BE2C (cell line): ENCODE results near the gene FAM72A.

ENCODE experiments used
- DNase-seq: peaks from one replicate; pipeline ENCODE4 v3.0.0-alpha.2; 2020
- H3K27me3 ChIP-seq: fragments of 250-450 bp; sonication (Bioruptor Pico); 2 replicates; pipeline ENCODE4 v1.5.1; 2020; ENCODE audit warnings: mild to moderate bottlenecking
- H3K36me3 ChIP-seq: fragments of 250-450 bp; sonication (Bioruptor Pico); 2 replicates; pipeline ENCODE4 v1.5.1; 2020; ENCODE audit warnings: mild to moderate bottlenecking
- H3K4me1 ChIP-seq: fragments of 250-450 bp; sonication (Bioruptor Pico); 2 replicates; pipeline ENCODE4 v1.5.1; 2020
- H3K4me3 ChIP-seq: 2 replicates; pipeline ENCODE4 v1.5.1; 2011; ENCODE audit warnings: low read depth, low read length
- H3K9me3 ChIP-seq: fragments of 250-450 bp; sonication (Bioruptor Pico); 2 replicates; pipeline ENCODE4 v1.5.1; 2020
- TF ChIP-seq, protein P1 (sequence below): IDR thresholded peaks from 2 replicates; pipeline ENCODE4 v1.5.1; 2012; ENCODE audit warnings: mild to moderate bottlenecking, low read depth, low read length

FAM72A gene

GRCh38 chr1:206145771-206146290, 56.8 kb downstream of the FAM72A start:
- Histone ChIP-seq H3K27me3 (peaks cover 38% of the 10 kb centered on the region), H3K4me3 (no peak overlapping the region), H3K36me3 (no peaks in the 10 kb centered on the region), H3K9me3 (no peaks in the 10 kb centered on the region), H3K4me1 (no peaks in the 10 kb centered on the region)
- TF ChIP-seq, protein P1, sequence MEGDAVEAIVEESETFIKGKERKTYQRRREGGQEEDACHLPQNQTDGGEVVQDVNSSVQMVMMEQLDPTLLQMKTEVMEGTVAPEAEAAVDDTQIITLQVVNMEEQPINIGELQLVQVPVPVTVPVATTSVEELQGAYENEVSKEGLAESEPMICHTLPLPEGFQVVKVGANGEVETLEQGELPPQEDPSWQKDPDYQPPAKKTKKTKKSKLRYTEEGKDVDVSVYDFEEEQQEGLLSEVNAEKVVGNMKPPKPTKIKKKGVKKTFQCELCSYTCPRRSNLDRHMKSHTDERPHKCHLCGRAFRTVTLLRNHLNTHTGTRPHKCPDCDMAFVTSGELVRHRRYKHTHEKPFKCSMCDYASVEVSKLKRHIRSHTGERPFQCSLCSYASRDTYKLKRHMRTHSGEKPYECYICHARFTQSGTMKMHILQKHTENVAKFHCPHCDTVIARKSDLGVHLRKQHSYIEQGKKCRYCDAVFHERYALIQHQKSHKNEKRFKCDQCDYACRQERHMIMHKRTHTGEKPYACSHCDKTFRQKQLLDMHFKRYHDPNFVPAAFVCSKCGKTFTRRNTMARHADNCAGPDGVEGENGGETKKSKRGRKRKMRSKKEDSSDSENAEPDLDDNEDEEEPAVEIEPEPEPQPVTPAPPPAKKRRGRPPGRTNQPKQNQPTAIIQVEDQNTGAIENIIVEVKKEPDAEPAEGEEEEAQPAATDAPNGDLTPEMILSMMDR: no peak
- no peak for DNase-seq

DNA sequence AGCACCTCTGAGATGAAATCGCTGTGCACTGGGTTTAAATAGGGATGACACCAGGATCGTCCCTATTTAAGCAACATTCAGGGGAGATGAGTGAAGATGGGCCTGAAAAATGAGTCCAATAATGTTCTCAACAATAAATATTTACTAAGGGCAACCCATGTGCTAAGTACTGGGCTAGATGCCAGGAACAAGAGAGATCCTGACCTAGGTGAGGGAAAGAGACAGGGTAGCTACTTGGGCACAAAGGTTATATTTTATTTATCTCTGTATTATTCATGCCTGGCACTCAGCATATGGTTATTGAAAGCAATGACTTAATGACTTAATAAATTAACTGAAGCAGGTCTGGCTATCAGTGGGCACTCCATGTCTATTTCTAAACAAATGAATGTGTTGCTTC, 58.0 kb downstream of the FAM72A start:
- peaks cover 43% of the 10 kb centered on the region for H3K27me3 ChIP-seq
- no peak for DNase-seq
- H3K4me1 ChIP-seq: no peaks in the 10 kb centered on the region
- TF ChIP-seq, protein P1: no peak
- no peaks in the 10 kb centered on the region for H3K36me3 ChIP-seq
- H3K4me3 ChIP-seq: no peak overlapping the region
- no peaks in the 10 kb centered on the region for H3K9me3 ChIP-seq

- H3K4me3 ChIP-seq: no peak overlapping the region
- H3K4me1 ChIP-seq: no peaks in the 10 kb centered on the region
- TF ChIP-seq, protein P1: no peak
- H3K27me3 ChIP-seq: peaks cover 43% of the 10 kb centered on the region
- H3K9me3 ChIP-seq: no peaks in the 10 kb centered on the region
- DNase-seq: no peak
- no peaks in the 10 kb centered on the region for H3K36me3 ChIP-seq
These were observed 59.0 kb downstream of the FAM72A start for GRCh38 chr1:206143537-206144172.

DNA sequence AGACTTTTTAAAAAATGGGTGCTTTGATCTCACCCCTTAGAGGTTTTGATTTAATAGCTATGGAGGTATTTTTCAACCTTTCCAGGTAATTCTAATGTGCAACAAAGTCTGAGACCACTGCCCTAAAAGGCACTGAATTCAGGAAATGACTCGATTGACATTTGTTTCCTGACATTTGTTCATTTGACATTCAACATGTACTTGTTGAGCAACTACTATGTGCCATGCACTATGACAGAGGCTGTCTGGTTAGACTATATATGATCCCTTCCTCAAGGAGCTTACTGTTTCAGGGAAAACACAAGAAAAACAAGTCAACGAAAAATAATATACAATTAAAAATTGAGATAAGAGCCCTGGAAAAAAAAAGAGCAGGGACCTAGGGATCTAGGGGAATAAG, 59.9 kb downstream of the FAM72A start:
- H3K27me3 ChIP-seq: peaks cover 43% of the 10 kb centered on the region

DNA sequence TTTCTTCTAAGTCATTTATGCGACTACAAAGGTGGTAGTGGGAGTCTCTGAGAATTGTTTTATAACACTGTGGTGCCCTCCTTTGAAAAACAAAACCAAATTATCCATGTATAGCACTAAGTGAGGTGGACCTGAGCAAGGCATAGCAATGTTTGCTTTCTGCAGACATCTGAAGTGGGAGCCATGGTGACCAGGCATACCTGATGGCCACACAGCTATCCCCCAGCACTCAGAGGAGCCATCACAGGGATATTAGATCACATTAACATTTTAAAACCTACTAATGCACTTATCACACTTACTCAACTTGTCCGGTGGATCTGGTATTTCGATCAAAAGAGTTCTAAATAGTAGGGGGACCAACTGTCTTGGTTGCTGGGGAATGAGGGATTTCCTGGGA, 60.6 kb downstream of the FAM72A start:
- Histone ChIP-seq H3K36me3 (no peaks in the 10 kb centered on the region), H3K4me1 (no peaks in the 10 kb centered on the region), H3K4me3 (no peak overlapping the region), H3K9me3 (no peaks in the 10 kb centered on the region), H3K27me3 (peaks cover 40% of the 10 kb centered on the region)
- no peak for DNase-seq
- TF ChIP-seq, protein P1: no peak

More for the DNA sequence above, 59.9 kb downstream of the FAM72A start:
- DNase-seq: no peak
- no peaks in the 10 kb centered on the region for H3K4me1 ChIP-seq
- no peaks in the 10 kb centered on the region for H3K36me3 ChIP-seq
- TF ChIP-seq, protein P1: no peak
- no peaks in the 10 kb centered on the region for H3K9me3 ChIP-seq
- H3K4me3 ChIP-seq: no peak overlapping the region

DNA sequence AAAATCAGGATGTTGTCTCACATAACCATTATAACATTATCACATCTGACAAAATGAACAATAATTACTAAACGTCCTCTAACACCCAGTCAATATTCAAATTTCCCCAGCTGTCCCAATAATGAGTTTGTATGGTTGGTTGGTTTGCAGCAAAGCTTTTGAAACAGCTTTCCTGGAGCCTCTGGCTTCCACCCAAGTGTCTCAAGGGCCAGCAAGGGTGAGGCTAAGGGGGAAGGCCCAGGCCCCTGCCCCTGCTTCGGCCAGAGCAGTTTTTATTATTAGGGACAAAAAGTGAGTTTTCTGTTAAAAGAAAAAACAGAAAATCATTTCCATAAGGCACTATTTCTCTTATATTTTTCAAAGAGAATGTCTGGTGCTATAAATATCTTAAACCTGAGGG, 66.4 kb downstream of the FAM72A start:
- TF ChIP-seq, protein P1: no peak
- Histone ChIP-seq H3K9me3 (no peaks in the 10 kb centered on the region), H3K4me3 (no peak overlapping the region), H3K36me3 (no peaks in the 10 kb centered on the region), H3K27me3 (peaks cover 8% of the 10 kb centered on the region), H3K4me1 (no peaks in the 10 kb centered on the region)
- no peak for DNase-seq
